GM20431 (cell line): ENCODE results near the gene PLG.
"Not testable (repeated sequence)": the region's sequence is repeated elsewhere in the genome, so short reads cannot be mapped to it uniquely, and the experiment has no call there.

ENCODE experiments used
- in situ Hi-C: fragments of 300-500 bp; cut with MseI, MboI; formaldehyde crosslinking; loops from one replicate; pipeline ENCODE4 v1.15.0; 2020; ENCODE audit warnings: low sequenced_read_pairs; ENCODE audit not compliant: unreplicated experiment

Gene PLG

GRCh38 chr6:160701918-160702680, at the start of gene PLG:
Gene PLG (plus strand): TSS chr6:160702244. CDS start chr6:160702305, 61 bp downstream.
- in situ Hi-C loops: not testable (repeated sequence)

GRCh38 chr6:160659562-160659961, 42.5 kb upstream of the PLG start:
- in situ Hi-C loops: no loop called here

GRCh38 chr6:160661216-160661615, 40.8 kb upstream of the PLG start:
- in situ Hi-C loops: no loop called here

- in situ Hi-C loops: no loop called here
These were observed 39.6 kb upstream of the PLG start for GRCh38 chr6:160662429-160662828.

- in situ Hi-C loops: no loop called here
These were observed 39.2 kb upstream of the PLG start for GRCh38 chr6:160662842-160663241.

GRCh38 chr6:160664198-160664597, 37.8 kb upstream of the PLG start, which contains the start of gene LPA:
Gene LPA (minus strand): TSS chr6:160664275. CDS start chr6:160664214, 61 bp downstream.
- in situ Hi-C loops: not testable (repeated sequence)

- in situ Hi-C loops: no loop called here
These were observed 34.2 kb upstream of the PLG start for GRCh38 chr6:160667639-160668481.

GRCh38 chr6:160668589-160668988, 33.5 kb upstream of the PLG start:
- in situ Hi-C loops: no loop called here

- in situ Hi-C loops: not testable (repeated sequence)
These were observed 25.6 kb upstream of the PLG start for GRCh38 chr6:160676418-160676817.

GRCh38 chr6:160678230-160678629, 23.8 kb upstream of the PLG start:
- in situ Hi-C loops: no loop called here

GRCh38 chr6:160678744-160679401, 23.2 kb upstream of the PLG start:
- in situ Hi-C loops: no loop called here

- in situ Hi-C loops: no loop called here
These were observed 22.7 kb upstream of the PLG start for GRCh38 chr6:160679402-160679769.

- in situ Hi-C loops: not testable (repeated sequence)
These were observed 16.8 kb upstream of the PLG start for GRCh38 chr6:160685101-160685761.

- in situ Hi-C loops: no loop called here
These were observed 16.1 kb upstream of the PLG start for GRCh38 chr6:160685762-160686450.

GRCh38 chr6:160690458-160690857, 11.6 kb upstream of the PLG start:
- in situ Hi-C loops: no loop called here

GRCh38 chr6:160691617-160692016, 10.4 kb upstream of the PLG start:
- in situ Hi-C loops: no loop called here

- in situ Hi-C loops: no loop called here
These were observed 9.6 kb upstream of the PLG start for GRCh38 chr6:160692369-160692959.

GRCh38 chr6:160695025-160695424, 7.0 kb upstream of the PLG start:
- in situ Hi-C loops: not testable (repeated sequence)

GRCh38 chr6:160695622-160696021, 6.4 kb upstream of the PLG start:
- in situ Hi-C loops: not testable (repeated sequence)
